ENCODE results near the gene PSENEN. TPM values are rescaled to one million over a fixed set of nuclear protein-coding genes. Genes with fewer than 3 reads are reported as not detected.

PSENEN gene
- total and polyA plus RNA-seq, 2 experiments from 2014 or later = 20.6 to 175 TPM

- Histone ChIP-seq H3K79me2 (replicated peaks; ENCODE audit: insufficient read depth) (peaks cover 21% of the 10 kb centered on the region), H3K9me2 (ENCODE audit: insufficient read depth) (no peaks in the 10 kb centered on the region), H3K4me2 (peak overlapping the region; percentile 99), H3K4me1 (ENCODE audit: insufficient read depth) (peaks cover 47% of the 10 kb centered on the region), H3K4me3 (peak overlapping the region; percentile 85), H2AFZ (no peak overlapping the region), H3F3A (replicated peaks; ENCODE audit: low read depth) (peaks cover 10% of the 10 kb centered on the region; the same call in 1 of the 2 replicates), H3K27me3 (ENCODE audit: insufficient read depth) (no peaks in the 10 kb centered on the region), H4K20me1 (replicated peaks; ENCODE audit: insufficient read depth) (peaks cover 11% of the 10 kb centered on the region), H3K36me3 (ENCODE audit: insufficient read depth) (no peaks in the 10 kb centered on the region), H3K27ac (ENCODE audit: low read depth) (no peak overlapping the region)
- peak overlapping the region; percentile 88 for H3K4me3 Mint-ChIP-seq
- H3K4me1 Mint-ChIP-seq = peaks cover 53% of the 10 kb centered on the region
- H3K36me3 Mint-ChIP-seq (ENCODE audit: low read depth) = peaks cover 7% of the 10 kb centered on the region
- peaks cover 30% of the 10 kb centered on the region for H3K27me3 Mint-ChIP-seq (ENCODE audit: insufficient read depth, low read depth, poor library complexity)
- no peaks in the 10 kb centered on the region; the same call in 2 of the 3 replicates for H3K9me3 Mint-ChIP-seq
- no peak overlapping the region for H3K27ac Mint-ChIP-seq
- TF ChIP-seq CREB1 (CRISPR knock-in tag; IDR thresholded peaks at IDR 0.05; ENCODE audit: low read depth) = no peak
- no peak for TF ChIP-seq NANOG (IDR thresholded peaks at IDR 0.05; ENCODE audit: borderline replicate concordance)
- no peak for TF ChIP-seq POLR2AphosphoS5 (IDR thresholded peaks at IDR 0.05; ENCODE audit: low read depth)
- no peak for TF ChIP-seq ETS1 (IDR thresholded peaks at IDR 0.05)
- no peak for TF ChIP-seq EZH2phosphoT487 (IDR thresholded peaks at IDR 0.05; ENCODE audit: unreplicated experiment)
- no peak for DNase-seq (ENCODE audit: low spot score)
- no peak for ATAC-seq
These were observed 30.1 kb upstream of the PSENEN start for GRCh38 chr19:35715355-35715809.

DNA sequence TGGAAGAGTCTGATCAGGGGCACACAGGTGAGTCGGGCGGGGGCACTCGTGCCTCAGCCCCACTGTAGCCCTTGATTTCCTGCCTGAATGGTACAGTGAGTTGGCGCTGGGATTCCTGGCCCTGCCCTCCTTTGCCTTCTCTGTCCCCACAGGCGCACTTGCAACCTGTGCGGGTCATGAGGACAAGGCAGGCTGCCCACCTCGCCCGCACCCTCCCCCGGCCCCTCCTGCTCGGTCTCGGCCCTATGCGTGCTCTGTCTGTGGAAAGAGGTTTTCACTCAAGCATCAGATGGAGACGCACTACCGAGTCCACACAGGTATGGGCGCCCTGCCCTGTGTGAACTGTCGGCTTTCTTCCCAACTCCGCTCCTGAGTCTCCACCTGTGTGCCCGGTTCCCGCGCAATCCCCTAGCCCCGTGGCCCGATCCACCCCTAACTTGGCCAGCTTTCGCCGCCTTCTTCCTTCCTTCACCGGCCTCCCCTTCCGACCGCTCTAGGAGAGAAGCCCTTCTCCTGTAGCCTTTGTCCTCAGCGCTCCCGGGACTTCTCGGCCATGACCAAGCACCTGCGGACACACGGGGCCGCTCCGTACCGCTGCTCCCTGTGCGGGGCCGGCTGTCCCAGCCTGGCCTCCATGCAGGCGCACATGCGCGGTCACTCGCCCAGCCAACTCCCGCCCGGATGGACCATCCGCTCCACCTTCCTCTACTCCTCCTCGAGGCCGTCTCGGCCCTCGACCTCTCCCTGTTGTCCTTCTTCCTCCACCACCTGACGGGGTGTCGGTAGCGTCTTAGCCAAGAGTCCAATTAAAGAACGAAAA is 29.3 kb upstream of the PSENEN start:
- H3K27me3 ChIP-seq (ENCODE audit: insufficient read depth) = no peaks in the 10 kb centered on the region
- peak overlapping the region; percentile 85 for H3K4me3 ChIP-seq
- peak overlapping the region; percentile 99 for H3K4me2 ChIP-seq
- peak overlapping the region; percentile 97 for H3K27ac Mint-ChIP-seq
- no peaks in the 10 kb centered on the region; the same call in 2 of the 3 replicates for H3K9me3 Mint-ChIP-seq
- TF ChIP-seq JUNB (IDR thresholded peaks at IDR 0.05; ENCODE audit: unreplicated experiment) = no peak
- no peak for TF ChIP-seq STAT1 (IDR thresholded peaks at IDR 0.05; ENCODE audit: unreplicated experiment)
- TF ChIP-seq, protein P1, sequence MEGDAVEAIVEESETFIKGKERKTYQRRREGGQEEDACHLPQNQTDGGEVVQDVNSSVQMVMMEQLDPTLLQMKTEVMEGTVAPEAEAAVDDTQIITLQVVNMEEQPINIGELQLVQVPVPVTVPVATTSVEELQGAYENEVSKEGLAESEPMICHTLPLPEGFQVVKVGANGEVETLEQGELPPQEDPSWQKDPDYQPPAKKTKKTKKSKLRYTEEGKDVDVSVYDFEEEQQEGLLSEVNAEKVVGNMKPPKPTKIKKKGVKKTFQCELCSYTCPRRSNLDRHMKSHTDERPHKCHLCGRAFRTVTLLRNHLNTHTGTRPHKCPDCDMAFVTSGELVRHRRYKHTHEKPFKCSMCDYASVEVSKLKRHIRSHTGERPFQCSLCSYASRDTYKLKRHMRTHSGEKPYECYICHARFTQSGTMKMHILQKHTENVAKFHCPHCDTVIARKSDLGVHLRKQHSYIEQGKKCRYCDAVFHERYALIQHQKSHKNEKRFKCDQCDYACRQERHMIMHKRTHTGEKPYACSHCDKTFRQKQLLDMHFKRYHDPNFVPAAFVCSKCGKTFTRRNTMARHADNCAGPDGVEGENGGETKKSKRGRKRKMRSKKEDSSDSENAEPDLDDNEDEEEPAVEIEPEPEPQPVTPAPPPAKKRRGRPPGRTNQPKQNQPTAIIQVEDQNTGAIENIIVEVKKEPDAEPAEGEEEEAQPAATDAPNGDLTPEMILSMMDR (conservative IDR thresholded peaks at IDR 0.05; ENCODE audit: low read depth in 2 of 2) = no peak
- ATAC-seq (peak; percentile 26), DNase-seq (ENCODE audit: low spot score) (peak; percentile 41)
- H4K20me1 ChIP-seq (replicated peaks; ENCODE audit: insufficient read depth) = peaks cover 11% of the 10 kb centered on the region
- peaks cover 21% of the 10 kb centered on the region for H3K79me2 ChIP-seq (replicated peaks; ENCODE audit: insufficient read depth)
- no peaks in the 10 kb centered on the region for H3K36me3 ChIP-seq (ENCODE audit: insufficient read depth)
- peaks cover 39% of the 10 kb centered on the region for H3K4me1 ChIP-seq (ENCODE audit: insufficient read depth)
- peaks cover 30% of the 10 kb centered on the region for H3K27me3 Mint-ChIP-seq (ENCODE audit: insufficient read depth, low read depth, poor library complexity)
- peak overlapping the region; percentile 88 for H2AFZ ChIP-seq
- H3K36me3 Mint-ChIP-seq (ENCODE audit: low read depth) = peaks cover 10% of the 10 kb centered on the region
- peaks cover 10% of the 10 kb centered on the region; the same call in 1 of the 2 replicates for H3F3A ChIP-seq (replicated peaks; ENCODE audit: low read depth)
- peaks cover 47% of the 10 kb centered on the region for H3K4me1 Mint-ChIP-seq
- H3K9me2 ChIP-seq (ENCODE audit: insufficient read depth) = no peaks in the 10 kb centered on the region
- peak overlapping the region; percentile 88 for H3K4me3 Mint-ChIP-seq
- H3K27ac ChIP-seq (ENCODE audit: low read depth) = peak overlapping the region; percentile 94

Data from GM23338 (cell line).